Neural cell (in vitro differentiated cells): ENCODE data around the gene DLK1. TPM values are rescaled to one million over a fixed set of nuclear protein-coding genes. Genes with fewer than 3 reads are reported as not detected.

ENCODE experiments used
- H2AFZ ChIP-seq: fragments of 200-600, 300-800 bp; sonication (generic), shearing (Covaris generic); 2 replicates; pipeline ENCODE4 v1.6.0; 2014; ENCODE audit warnings: low read depth, mild to moderate bottlenecking, antibody characterized with exemption, low read length, moderate library complexity
- H3F3A ChIP-seq: fragments of 200-600 bp; shearing (Covaris generic); 2 replicates; pipeline ENCODE4 v1.6.1; 2016; ENCODE audit warnings: mild to moderate bottlenecking, moderate library complexity, mixed read lengths, antibody characterized with exemption, low read length; ENCODE audit not compliant: insufficient read depth, poor library complexity, severe bottlenecking
- H3K27ac ChIP-seq: fragments of 200-600, 300-800 bp; sonication (generic), shearing (Covaris generic); 2 replicates; pipeline ENCODE4 v1.5.1; 2014; ENCODE audit warnings: mild to moderate bottlenecking, low read length, moderate library complexity
- H3K27me3 ChIP-seq: fragments of 300-800, 200-600 bp; sonication (generic), shearing (Covaris generic); 2 replicates; pipeline ENCODE4 v1.6.0; 2014; ENCODE audit warnings: mild to moderate bottlenecking, low read depth, low read length, moderate library complexity; ENCODE audit not compliant: insufficient read depth
- H3K36me3 ChIP-seq: fragments of 300-800, 200-600 bp; sonication (generic), shearing (Covaris generic); 2 replicates; pipeline ENCODE4 v1.5.1; 2014; ENCODE audit warnings: mild to moderate bottlenecking, antibody characterized with exemption, low read length, moderate library complexity; ENCODE audit not compliant: insufficient read depth
- H3K4me2 ChIP-seq: fragments of 300-800, 200-600 bp; sonication (generic), shearing (Covaris generic); 2 replicates; pipeline ENCODE4 v1.6.0; 2014; ENCODE audit warnings: mild to moderate bottlenecking, low read length
- H3K4me3 ChIP-seq: fragments of 300-800, 200-600 bp; sonication (generic), shearing (Covaris generic); 2 replicates; pipeline ENCODE4 v1.5.1; 2014; ENCODE audit warnings: mild to moderate bottlenecking, low read length, moderate library complexity
- H3K79me2 ChIP-seq: fragments of 200-600 bp; shearing (Covaris generic); replicated peaks from 2 replicates; pipeline ENCODE4 v1.6.0; 2014; ENCODE audit warnings: mild to moderate bottlenecking, low read length, moderate library complexity; ENCODE audit not compliant: insufficient read depth
- H3K9ac ChIP-seq: fragments of 300-800, 200-600 bp; sonication (generic), shearing (Covaris generic); 2 replicates; pipeline ENCODE4 v1.6.1; 2016; ENCODE audit warnings: mild to moderate bottlenecking, low read length, mixed read lengths
- H3K9me2 ChIP-seq: fragments of 200-600 bp; shearing (Covaris generic); 2 replicates; pipeline ENCODE4 v1.6.1; 2016; ENCODE audit warnings: mild to moderate bottlenecking, low read length, mixed read lengths; ENCODE audit not compliant: insufficient read depth
- H3K9me3 ChIP-seq: fragments of 200-600, 300-800 bp; sonication (generic), shearing (Covaris generic); 2 replicates; pipeline ENCODE4 v1.6.1; 2016; ENCODE audit warnings: mild to moderate bottlenecking, mixed run types, low read length, moderate library complexity, mixed read lengths
- H4K20me1 ChIP-seq: fragments of 200-600 bp; shearing (Covaris generic); 2 replicates; pipeline ENCODE4 v1.6.1; 2016; ENCODE audit warnings: mild to moderate bottlenecking, mixed run types; ENCODE audit not compliant: insufficient read depth
- EP300 ChIP-seq: fragments of 450-650 bp; conservative IDR thresholded peaks from 2 replicates; pipeline ENCODE4 v1.6.1; 2014; ENCODE audit warnings: antibody characterized with exemption, mild to moderate bottlenecking, moderate library complexity; ENCODE audit not compliant: poor library complexity, severe bottlenecking
- EZH2 ChIP-seq: fragments of 200-600, 300-800 bp; shearing (Covaris generic), sonication (generic); IDR thresholded peaks from 2 replicates; pipeline ENCODE4 v1.6.1; 2014; ENCODE audit warnings: antibody characterized with exemption, low read length, borderline replicate concordance, mild to moderate bottlenecking; ENCODE audit not compliant: insufficient read depth, poor library complexity, severe bottlenecking
- MXI1 ChIP-seq: fragments of 450-650 bp; conservative IDR thresholded peaks from 2 replicates; pipeline ENCODE4 v1.6.1; 2014; ENCODE audit warnings: antibody characterized with exemption, mild to moderate bottlenecking; ENCODE audit not compliant: poor library complexity, severe bottlenecking
- POLR2AphosphoS5 ChIP-seq: IDR thresholded peaks from 2 replicates; pipeline ENCODE4 v1.6.1; 2012
- RAD21 ChIP-seq: fragments of 450-650 bp; conservative IDR thresholded peaks from 2 replicates; pipeline ENCODE4 v1.6.1; 2014; ENCODE audit warnings: antibody characterized with exemption, mild to moderate bottlenecking, moderate library complexity
- SMC3 ChIP-seq: fragments of 450-650 bp; conservative IDR thresholded peaks from 2 replicates; pipeline ENCODE4 v1.6.1; 2014; ENCODE audit warnings: antibody characterized with exemption, mild to moderate bottlenecking, moderate library complexity; ENCODE audit not compliant: poor library complexity
- TAF1 ChIP-seq: IDR thresholded peaks from 2 replicates; pipeline ENCODE4 v1.6.1; 2012; ENCODE audit warnings: low read depth
- polyA plus RNA-seq: library from polyadenylated mRNA; depleted of rRNA; stranded (reverse); fragments of >200 nt; gene quantifications from 2 replicates; pipeline ENCODE4 v1.2.3, GENCODE V29; 2014
- TF ChIP-seq, protein P1 (sequence below): fragments of 450-650 bp; IDR thresholded peaks from 2 replicates; pipeline ENCODE4 v1.5.1; 2014; ENCODE audit warnings: antibody characterized with exemption, mild to moderate bottlenecking, moderate library complexity; ENCODE audit not compliant: poor library complexity, severe bottlenecking
- TF ChIP-seq, protein P2 (sequence below): IDR thresholded peaks from 2 replicates; pipeline ENCODE4 v1.6.1; 2012; ENCODE audit warnings: borderline replicate concordance

The DLK1 gene
- polyA plus RNA-seq, 1 donor from 2014 or later = 6.8 TPM

DNA sequence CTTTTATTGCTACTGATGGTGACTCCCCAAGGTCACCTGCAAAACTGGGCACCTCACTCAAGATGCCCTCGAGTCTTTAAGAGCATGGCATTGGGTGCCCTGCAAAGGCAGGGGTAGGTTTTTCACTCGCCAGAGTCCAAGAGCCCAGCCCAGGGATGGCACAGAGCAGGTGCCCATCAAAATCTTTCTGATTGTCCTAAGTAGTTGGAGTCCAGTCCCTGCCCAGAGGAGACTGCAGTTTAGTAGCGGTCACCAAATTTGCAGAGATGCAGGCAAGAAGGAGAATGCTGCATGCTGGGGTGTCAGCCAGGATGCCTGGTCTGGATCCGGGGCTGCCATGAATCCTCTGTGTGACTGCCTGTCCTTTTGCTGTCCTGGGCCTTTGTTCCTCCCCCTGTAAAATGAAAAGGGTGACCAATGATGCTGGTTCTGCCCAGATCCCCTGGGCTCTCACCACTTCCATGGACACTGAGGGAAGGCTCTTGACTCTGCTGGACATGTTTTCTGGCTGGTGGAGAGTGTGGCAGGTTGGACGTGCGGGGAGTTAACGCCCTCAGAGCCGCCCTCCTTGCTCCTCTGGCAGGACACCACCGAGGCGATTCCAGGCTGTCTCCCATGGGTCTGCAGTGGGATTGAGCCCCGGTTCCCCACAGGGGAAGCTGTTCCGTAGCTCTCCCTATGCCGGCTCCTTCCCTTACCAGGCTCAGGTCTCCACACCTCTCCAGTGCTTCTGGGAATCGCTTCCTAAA, 41.3 kb downstream of the DLK1 start:
- no peaks in the 10 kb centered on the region for H4K20me1 ChIP-seq
- TF ChIP-seq, protein P1, sequence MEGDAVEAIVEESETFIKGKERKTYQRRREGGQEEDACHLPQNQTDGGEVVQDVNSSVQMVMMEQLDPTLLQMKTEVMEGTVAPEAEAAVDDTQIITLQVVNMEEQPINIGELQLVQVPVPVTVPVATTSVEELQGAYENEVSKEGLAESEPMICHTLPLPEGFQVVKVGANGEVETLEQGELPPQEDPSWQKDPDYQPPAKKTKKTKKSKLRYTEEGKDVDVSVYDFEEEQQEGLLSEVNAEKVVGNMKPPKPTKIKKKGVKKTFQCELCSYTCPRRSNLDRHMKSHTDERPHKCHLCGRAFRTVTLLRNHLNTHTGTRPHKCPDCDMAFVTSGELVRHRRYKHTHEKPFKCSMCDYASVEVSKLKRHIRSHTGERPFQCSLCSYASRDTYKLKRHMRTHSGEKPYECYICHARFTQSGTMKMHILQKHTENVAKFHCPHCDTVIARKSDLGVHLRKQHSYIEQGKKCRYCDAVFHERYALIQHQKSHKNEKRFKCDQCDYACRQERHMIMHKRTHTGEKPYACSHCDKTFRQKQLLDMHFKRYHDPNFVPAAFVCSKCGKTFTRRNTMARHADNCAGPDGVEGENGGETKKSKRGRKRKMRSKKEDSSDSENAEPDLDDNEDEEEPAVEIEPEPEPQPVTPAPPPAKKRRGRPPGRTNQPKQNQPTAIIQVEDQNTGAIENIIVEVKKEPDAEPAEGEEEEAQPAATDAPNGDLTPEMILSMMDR = no peak
- no peak overlapping the region for H2AFZ ChIP-seq
- no peaks in the 10 kb centered on the region for H3K27me3 ChIP-seq
- H3F3A ChIP-seq = no peaks in the 10 kb centered on the region
- H3K79me2 ChIP-seq = no peaks in the 10 kb centered on the region
- H3K9me2 ChIP-seq = no peaks in the 10 kb centered on the region
- no peak overlapping the region for H3K9ac ChIP-seq
- H3K4me3 ChIP-seq = no peak overlapping the region
- H3K4me2 ChIP-seq = no peak overlapping the region
- H3K27ac ChIP-seq = no peak overlapping the region
- no peaks in the 10 kb centered on the region for H3K36me3 ChIP-seq
- H3K9me3 ChIP-seq = no peaks in the 10 kb centered on the region

DNA sequence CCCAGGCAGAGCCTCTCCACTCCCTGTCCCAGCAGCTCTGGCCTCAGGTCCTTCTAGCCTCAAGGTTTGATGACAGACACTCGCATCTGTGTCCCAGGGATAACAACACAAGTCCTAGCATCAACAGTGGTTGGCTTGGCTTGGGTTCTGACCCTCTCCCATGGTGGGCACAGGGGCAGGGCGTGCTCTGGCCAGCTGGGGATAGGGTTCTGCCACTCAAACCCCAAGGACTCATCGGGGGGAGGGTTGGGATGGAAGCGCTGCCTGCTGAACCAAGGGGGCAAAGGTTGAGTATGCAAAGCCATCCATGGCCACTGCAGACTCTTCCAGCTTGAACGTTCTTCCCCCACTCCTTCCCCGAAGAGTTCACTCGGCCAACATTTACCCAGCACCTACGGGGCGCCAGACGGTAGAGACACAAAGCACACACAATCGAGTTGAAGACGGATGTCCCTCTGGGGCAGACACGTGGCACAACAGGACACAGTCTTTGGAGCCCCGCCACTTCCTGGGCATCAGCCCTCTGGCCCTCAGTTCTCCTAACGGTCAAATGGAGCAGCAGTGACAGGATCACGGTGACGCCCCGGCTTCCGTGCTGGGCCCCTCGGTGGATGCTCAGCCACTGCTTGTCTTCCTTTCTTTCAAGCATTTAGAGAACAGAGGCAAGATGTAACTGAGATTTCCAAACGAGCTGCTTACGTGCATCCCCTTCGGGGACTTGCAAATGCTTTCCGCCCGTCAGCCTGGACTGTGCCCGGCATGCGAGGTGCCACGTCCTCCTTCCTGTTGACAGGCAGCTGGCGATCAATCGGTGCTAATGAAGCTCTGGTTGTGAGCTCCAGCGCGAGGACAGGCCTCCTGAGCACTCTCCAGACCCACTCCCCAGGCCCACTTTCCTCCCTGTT, 42.6 kb downstream of the DLK1 start:
- no peaks in the 10 kb centered on the region for H3K79me2 ChIP-seq
- no peak overlapping the region for H3K27ac ChIP-seq
- no peaks in the 10 kb centered on the region for H3K27me3 ChIP-seq
- no peaks in the 10 kb centered on the region for H3K9me2 ChIP-seq
- H3K9ac ChIP-seq = no peak overlapping the region
- H4K20me1 ChIP-seq = no peaks in the 10 kb centered on the region
- TF ChIP-seq, protein P1 = no peak
- TF ChIP-seq, protein P2, sequence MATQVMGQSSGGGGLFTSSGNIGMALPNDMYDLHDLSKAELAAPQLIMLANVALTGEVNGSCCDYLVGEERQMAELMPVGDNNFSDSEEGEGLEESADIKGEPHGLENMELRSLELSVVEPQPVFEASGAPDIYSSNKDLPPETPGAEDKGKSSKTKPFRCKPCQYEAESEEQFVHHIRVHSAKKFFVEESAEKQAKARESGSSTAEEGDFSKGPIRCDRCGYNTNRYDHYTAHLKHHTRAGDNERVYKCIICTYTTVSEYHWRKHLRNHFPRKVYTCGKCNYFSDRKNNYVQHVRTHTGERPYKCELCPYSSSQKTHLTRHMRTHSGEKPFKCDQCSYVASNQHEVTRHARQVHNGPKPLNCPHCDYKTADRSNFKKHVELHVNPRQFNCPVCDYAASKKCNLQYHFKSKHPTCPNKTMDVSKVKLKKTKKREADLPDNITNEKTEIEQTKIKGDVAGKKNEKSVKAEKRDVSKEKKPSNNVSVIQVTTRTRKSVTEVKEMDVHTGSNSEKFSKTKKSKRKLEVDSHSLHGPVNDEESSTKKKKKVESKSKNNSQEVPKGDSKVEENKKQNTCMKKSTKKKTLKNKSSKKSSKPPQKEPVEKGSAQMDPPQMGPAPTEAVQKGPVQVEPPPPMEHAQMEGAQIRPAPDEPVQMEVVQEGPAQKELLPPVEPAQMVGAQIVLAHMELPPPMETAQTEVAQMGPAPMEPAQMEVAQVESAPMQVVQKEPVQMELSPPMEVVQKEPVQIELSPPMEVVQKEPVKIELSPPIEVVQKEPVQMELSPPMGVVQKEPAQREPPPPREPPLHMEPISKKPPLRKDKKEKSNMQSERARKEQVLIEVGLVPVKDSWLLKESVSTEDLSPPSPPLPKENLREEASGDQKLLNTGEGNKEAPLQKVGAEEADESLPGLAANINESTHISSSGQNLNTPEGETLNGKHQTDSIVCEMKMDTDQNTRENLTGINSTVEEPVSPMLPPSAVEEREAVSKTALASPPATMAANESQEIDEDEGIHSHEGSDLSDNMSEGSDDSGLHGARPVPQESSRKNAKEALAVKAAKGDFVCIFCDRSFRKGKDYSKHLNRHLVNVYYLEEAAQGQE = no peak
- no peak for TF ChIP-seq MXI1
- TF ChIP-seq EP300 = no peak
- TF ChIP-seq POLR2AphosphoS5 = no peak
- no peak for TF ChIP-seq RAD21
- TF ChIP-seq EZH2 = no peak
- TF ChIP-seq SMC3 = no peak
- TF ChIP-seq TAF1 = no peak
- H3K4me2 ChIP-seq = no peak overlapping the region
- no peak overlapping the region for H3K4me3 ChIP-seq
- no peaks in the 10 kb centered on the region for H3K36me3 ChIP-seq
- H3F3A ChIP-seq = no peaks in the 10 kb centered on the region
- no peaks in the 10 kb centered on the region for H3K9me3 ChIP-seq
- H2AFZ ChIP-seq = no peak overlapping the region
